A673 (cell line): ENCODE measurements around the gene TSPAN11. TPM values are rescaled to one million over a fixed set of nuclear protein-coding genes. Genes with fewer than 3 reads are reported as not detected.

Source experiments
- BruUV-seq: library from RNA; stranded (reverse); fragments of 400-500 nt; replicated peaks from 2 replicates; lab custom pipeline; 2021; lab: Mats Ljungman, UMichigan
- CTCF ChIA-PET: fragments of 300-600 bp; sonication (Branson Sonifier 250); formaldehyde crosslinking; loops from one replicate; lab custom pipeline; 2022; ENCODE audit warnings: antibody characterized with exemption; lab: Charles Lee
- POLR2A ChIA-PET: fragments of 300-600 bp; sonication (Branson Sonifier 250); formaldehyde crosslinking; loops from one replicate; lab custom pipeline; 2022; ENCODE audit warnings: antibody characterized with exemption; ENCODE audit not compliant: low non-redundant PET; lab: Charles Lee
- DNase-seq: peaks from one replicate; pipeline ENCODE4 v3.0.0-alpha.2; 2015; ENCODE audit warnings: low spot score
- H3K27ac ChIP-seq: fragments of 200-600 bp; sonication (generic); 2 replicates; pipeline ENCODE4 v1.5.1; 2016; ENCODE audit warnings: mixed run types, low read depth, mild to moderate bottlenecking, mixed read lengths, antibody characterized with exemption, low read length; ENCODE audit not compliant: poor library complexity, severe bottlenecking
- H3K27me3 ChIP-seq: fragments of 200-600 bp; sonication (generic); replicated peaks from 2 replicates; pipeline ENCODE4 v1.6.1; 2017; ENCODE audit warnings: mixed run types, low read depth, mild to moderate bottlenecking, mixed read lengths, antibody characterized with exemption, low read length; ENCODE audit not compliant: insufficient read depth, poor library complexity
- H3K36me3 ChIP-seq: fragments of 200-600 bp; sonication (generic); 2 replicates; pipeline ENCODE4 v1.6.1; 2016; ENCODE audit warnings: mixed run types, mild to moderate bottlenecking, mixed read lengths, antibody characterized with exemption, low read length; ENCODE audit not compliant: insufficient read depth, poor library complexity, severe bottlenecking
- H3K4me1 ChIP-seq: fragments of 200-600 bp; sonication (generic); 2 replicates; pipeline ENCODE4 v1.6.1; 2017; ENCODE audit warnings: mixed run types, mild to moderate bottlenecking, mixed read lengths, antibody characterized with exemption, low read length; ENCODE audit not compliant: insufficient read depth, poor library complexity, severe bottlenecking
- H3K4me3 ChIP-seq: fragments of 200-600 bp; sonication (generic); 2 replicates; pipeline ENCODE4 v1.5.1; 2016; ENCODE audit warnings: low read depth, mixed run types, mild to moderate bottlenecking, mixed read lengths, low read length; ENCODE audit not compliant: poor library complexity, severe bottlenecking
- H3K9me3 ChIP-seq: fragments of 200-600 bp; sonication (generic); 2 replicates; pipeline ENCODE4 v1.6.1; 2016; ENCODE audit warnings: mixed run types, low read depth, mild to moderate bottlenecking, mixed read lengths, antibody characterized with exemption, low read length; ENCODE audit not compliant: poor library complexity, severe bottlenecking
- CTCF ChIP-seq: fragments of 300-800, 200-600 bp; sonication (generic); conservative IDR thresholded peaks from 2 replicates; pipeline ENCODE4 v1.5.1; 2017; ENCODE audit warnings: low read depth, mild to moderate bottlenecking, antibody characterized with exemption, low read length, moderate library complexity, mixed read lengths
- EZH2 ChIP-seq: fragments of 200-600 bp; sonication (generic); IDR thresholded peaks from 2 replicates; pipeline ENCODE4 v1.6.1; 2017; ENCODE audit warnings: borderline replicate concordance, low read depth, mild to moderate bottlenecking, mixed read lengths, antibody characterized with exemption, low read length; ENCODE audit not compliant: poor library complexity, severe bottlenecking
- intact Hi-C: fragments of 100-400 bp; cut with micrococcal nuclease; formaldehyde crosslinking; loops from one replicate; pipeline ENCODE4 v1.10.0; 2022; ENCODE audit not compliant: unreplicated experiment
- total RNA-seq: library from RNA; stranded (reverse); gene quantifications from 2 replicates; pipeline ENCODE4 v1.2.3, GENCODE V29; 2021

The TSPAN11 gene
- total RNA-seq, 1 experiment from 2014 or later: 20.9 TPM

DNA sequence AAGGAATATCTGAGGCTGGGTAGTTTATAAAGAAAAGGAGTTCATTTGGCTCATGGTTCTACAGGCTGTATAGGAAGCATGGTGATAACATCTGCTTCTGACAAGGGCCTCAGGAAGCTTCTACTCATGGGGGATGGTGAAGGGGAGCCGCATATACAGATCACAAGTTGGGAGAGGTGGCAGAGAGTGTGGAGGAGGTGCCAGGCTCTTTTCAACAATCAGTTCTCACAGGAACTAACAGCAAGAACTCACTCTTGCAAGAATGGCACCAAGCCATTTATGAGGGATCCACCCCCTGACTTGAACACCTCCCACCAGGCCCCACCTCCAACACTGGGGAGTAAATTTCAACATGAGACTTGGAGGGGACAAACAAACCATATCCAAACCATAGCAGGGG, 3.5 kb upstream of the TSPAN11 start:
- H3K4me1 ChIP-seq: peaks cover 23% of the 10 kb centered on the region
- intact Hi-C loops: no loop called here
- BruUV-seq: no TSS peak
- no peak overlapping the region for H3K27ac ChIP-seq
- CTCF ChIA-PET: no interaction called here
- no peak for DNase-seq
- H3K4me3 ChIP-seq: no peak overlapping the region
- no peaks in the 10 kb centered on the region for H3K9me3 ChIP-seq
- POLR2A ChIA-PET: no interaction called here
- H3K36me3 ChIP-seq: no peaks in the 10 kb centered on the region
- TF ChIP-seq EZH2 (no peak), CTCF (no peak)
- no peaks in the 10 kb centered on the region for H3K27me3 ChIP-seq

DNA sequence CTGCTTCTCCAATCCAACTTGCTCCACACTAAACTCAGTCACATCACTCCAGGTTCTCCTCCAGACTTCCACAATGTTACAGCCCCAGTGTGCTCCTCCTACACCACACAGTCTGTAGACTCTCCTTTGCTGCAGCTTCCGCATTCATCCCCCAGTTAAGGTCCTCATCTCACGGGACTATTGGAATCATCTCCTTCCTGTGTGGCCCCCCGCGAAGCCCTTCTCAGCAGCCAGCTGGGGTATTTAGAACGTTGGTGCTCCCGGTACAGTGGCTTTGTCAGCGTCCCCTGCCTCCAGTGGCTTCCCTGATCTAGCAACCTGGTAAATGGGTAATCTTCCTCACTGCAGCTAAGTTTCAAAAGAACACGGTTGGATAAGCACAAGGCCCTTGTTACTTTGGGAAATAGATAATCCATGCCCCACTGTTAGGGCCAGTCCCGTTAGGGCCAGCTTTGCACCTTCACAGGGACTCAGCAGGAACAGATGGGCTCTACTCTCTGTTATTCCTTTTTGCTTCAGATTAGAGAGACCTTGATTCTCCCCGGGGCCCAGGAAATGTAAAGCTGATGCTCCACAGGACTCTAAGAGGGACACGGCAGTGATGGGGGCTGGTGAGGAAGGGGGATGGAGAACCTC, 823 bp upstream of the TSPAN11 start:
- H3K4me1 ChIP-seq: peaks cover 23% of the 10 kb centered on the region
- intact Hi-C loops: no loop called here
- DNase-seq: no peak
- CTCF ChIA-PET: no interaction called here
- H3K27me3 ChIP-seq: no peaks in the 10 kb centered on the region
- no peaks in the 10 kb centered on the region for H3K9me3 ChIP-seq
- no peaks in the 10 kb centered on the region for H3K36me3 ChIP-seq
- H3K4me3 ChIP-seq: peak overlapping the region; percentile 61
- no peak for TF ChIP-seq CTCF
- no peak for TF ChIP-seq EZH2
- no TSS peak for BruUV-seq
- POLR2A ChIA-PET: no interaction called here
- peak overlapping the region; percentile 79 for H3K27ac ChIP-seq

GRCh38 chr12:30927222-30927611, 669 bp downstream of the TSPAN11 start:
- no TSS peak for BruUV-seq
- Histone ChIP-seq H3K4me3 (peak overlapping the region; percentile 61), H3K9me3 (no peaks in the 10 kb centered on the region), H3K27ac (peak overlapping the region; percentile 79), H3K27me3 (no peaks in the 10 kb centered on the region), H3K36me3 (no peaks in the 10 kb centered on the region), H3K4me1 (peaks cover 23% of the 10 kb centered on the region)
- no peak for DNase-seq
- intact Hi-C loops: no loop called here
- ChIA-PET CTCF (interaction anchor here (0.6 kb wide), 1 partner anchor 1745 kb away, joined by 4 read pairs; no protein-coding TSS in a partner anchor), POLR2A (no interaction called here)
- TF ChIP-seq EZH2 (no peak), CTCF (no peak)
